ENCODE data around the gene ANKRD63. TPM values are rescaled to one million over a fixed set of nuclear protein-coding genes. Genes with fewer than 3 reads are reported as not detected.

The ANKRD63 gene
- total RNA-seq, 1 experiment from 2014 or later: 2.5 TPM

DNA sequence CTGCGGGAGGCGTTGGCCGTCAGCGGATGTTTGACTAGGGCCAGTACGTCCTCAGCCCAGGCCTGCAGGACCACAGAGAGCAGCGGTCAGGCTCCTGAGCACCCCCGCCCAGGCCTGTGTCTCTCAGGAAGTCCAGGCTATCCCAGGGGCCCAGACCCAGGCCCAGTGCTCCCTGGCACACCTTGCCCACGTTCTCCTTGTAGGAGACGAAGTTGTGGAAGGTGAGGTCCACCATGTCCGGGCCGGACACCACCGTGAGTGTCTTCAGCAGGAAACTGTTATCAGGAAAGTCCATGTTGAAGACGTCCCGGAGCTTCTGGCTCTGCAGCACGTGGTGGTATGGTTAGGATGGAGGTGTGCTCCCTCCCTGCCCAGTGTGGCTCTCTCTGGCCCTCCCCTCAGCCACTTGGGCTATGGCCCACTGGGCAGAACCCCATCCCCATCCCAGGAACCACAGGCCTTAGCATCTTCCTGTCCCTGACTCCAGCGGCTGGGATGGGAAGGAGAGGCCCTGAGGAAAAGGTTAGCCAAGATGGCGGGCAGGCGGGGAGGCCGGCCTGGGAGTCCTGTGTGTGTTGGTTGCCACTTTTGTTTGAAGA, 19.5 kb upstream of the ANKRD63 start:
- POLR2A ChIA-PET (ENCODE audit: low non-redundant PET): no interaction called here
- Histone ChIP-seq H3K27ac (ENCODE audit: low read depth, low read length, poor library complexity, severe bottlenecking) (no peak overlapping the region), H3K4me3 (ENCODE audit: low read depth, low read length, poor library complexity, severe bottlenecking) (no peak overlapping the region), H3K4me1 (ENCODE audit: insufficient read depth, low read length, poor library complexity, severe bottlenecking) (no peaks in the 10 kb centered on the region), H3K9me3 (ENCODE audit: low read depth, low read length, poor library complexity, severe bottlenecking) (no peaks in the 10 kb centered on the region), H3K36me3 (ENCODE audit: insufficient read depth, low read length, poor library complexity, severe bottlenecking) (no peaks in the 10 kb centered on the region), H3K27me3 (replicated peaks; ENCODE audit: insufficient read depth, low read depth, low read length, poor library complexity) (no peaks in the 10 kb centered on the region)
- TF ChIP-seq CTCF (conservative IDR thresholded peaks at IDR 0.05; ENCODE audit: low read depth, low read length) (no peak), EZH2 (IDR thresholded peaks at IDR 0.05; ENCODE audit: borderline replicate concordance, low read depth, low read length, poor library complexity, severe bottlenecking) (no peak)
- no peak for DNase-seq (ENCODE audit: low spot score)
- intact Hi-C loops (cut with micrococcal nuclease; ENCODE audit: unreplicated experiment): no loop called here
- no TSS peak for BruUV-seq (replicated peaks)
- CTCF ChIA-PET: no interaction called here

DNA sequence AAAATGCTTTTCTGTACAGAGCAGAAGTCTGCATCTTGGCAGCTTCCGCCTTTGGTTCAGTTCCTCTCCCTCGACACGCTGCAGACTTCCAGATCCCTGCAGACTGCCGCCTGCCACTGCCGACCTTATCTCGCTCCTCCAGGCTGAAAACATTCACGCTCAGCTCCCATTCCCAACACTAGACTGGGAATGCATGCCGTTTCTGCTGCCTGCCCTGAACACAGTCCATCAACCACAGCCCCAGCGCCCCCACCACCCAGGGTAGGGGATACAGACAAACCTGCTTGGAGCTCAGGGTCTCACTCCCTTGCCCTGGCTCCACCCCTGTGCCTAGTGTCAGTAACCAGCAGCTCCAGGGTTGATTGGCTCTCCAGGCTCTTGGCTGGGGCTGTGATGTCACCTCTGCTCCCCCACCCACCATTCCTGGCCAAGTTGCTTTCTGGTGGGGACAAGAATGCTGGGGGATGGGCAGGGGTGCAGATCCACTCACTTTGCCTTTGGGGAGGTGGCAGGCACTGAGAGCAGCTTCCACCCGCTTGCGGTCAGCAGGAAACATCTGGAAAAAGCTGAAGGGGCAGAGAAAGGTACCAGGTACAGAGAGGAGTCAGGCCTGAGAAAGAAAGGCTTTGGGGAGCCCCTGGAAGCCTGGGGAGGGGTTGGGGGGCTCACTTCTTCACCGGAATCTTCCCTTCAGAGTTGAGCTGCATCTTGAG, 18.8 kb upstream of the ANKRD63 start:
- ChIA-PET POLR2A (ENCODE audit: low non-redundant PET) (no interaction called here), CTCF (interaction anchor here (0.7 kb wide), 1 partner anchor 16 kb away, joined by 3 read pairs; no protein-coding TSS in a partner anchor)
- intact Hi-C loops (cut with micrococcal nuclease; ENCODE audit: unreplicated experiment): no loop called here
- no peak for DNase-seq (ENCODE audit: low spot score)
- Histone ChIP-seq H3K36me3 (ENCODE audit: insufficient read depth, low read length, poor library complexity, severe bottlenecking) (no peaks in the 10 kb centered on the region), H3K4me3 (ENCODE audit: low read depth, low read length, poor library complexity, severe bottlenecking) (no peak overlapping the region), H3K4me1 (ENCODE audit: insufficient read depth, low read length, poor library complexity, severe bottlenecking) (no peaks in the 10 kb centered on the region), H3K27ac (ENCODE audit: low read depth, low read length, poor library complexity, severe bottlenecking) (no peak overlapping the region), H3K9me3 (ENCODE audit: low read depth, low read length, poor library complexity, severe bottlenecking) (no peaks in the 10 kb centered on the region), H3K27me3 (replicated peaks; ENCODE audit: insufficient read depth, low read depth, low read length, poor library complexity) (no peaks in the 10 kb centered on the region)
- TF ChIP-seq CTCF (conservative IDR thresholded peaks at IDR 0.05; ENCODE audit: low read depth, low read length) (no peak), EZH2 (IDR thresholded peaks at IDR 0.05; ENCODE audit: borderline replicate concordance, low read depth, low read length, poor library complexity, severe bottlenecking) (no peak)
- no TSS peak for BruUV-seq (replicated peaks)

DNA sequence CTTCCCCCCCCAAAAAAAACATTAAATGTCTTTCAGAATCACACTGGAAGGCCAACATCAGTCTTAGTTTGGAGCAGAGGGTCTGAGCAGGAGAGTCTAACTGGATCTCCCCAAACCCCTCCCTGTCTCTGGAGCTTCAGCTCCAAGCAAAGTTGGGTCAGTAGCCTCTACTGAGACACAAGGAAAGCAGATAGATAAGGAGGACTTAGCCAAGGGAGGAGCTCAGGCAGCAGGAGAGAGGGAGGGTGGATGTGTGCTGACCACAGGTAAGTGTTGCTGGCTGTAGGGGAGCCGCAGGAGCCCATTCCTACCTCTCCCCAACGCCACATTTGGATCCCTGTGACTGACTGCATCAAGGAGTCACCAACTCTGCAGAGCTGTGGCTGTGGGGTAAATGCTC, 17.9 kb upstream of the ANKRD63 start:
- H3K4me1 ChIP-seq (ENCODE audit: insufficient read depth, low read length, poor library complexity, severe bottlenecking): no peaks in the 10 kb centered on the region
- no peak for DNase-seq (ENCODE audit: low spot score)
- H3K9me3 ChIP-seq (ENCODE audit: low read depth, low read length, poor library complexity, severe bottlenecking): no peaks in the 10 kb centered on the region
- no peaks in the 10 kb centered on the region for H3K27me3 ChIP-seq (replicated peaks; ENCODE audit: insufficient read depth, low read depth, low read length, poor library complexity)
- no peak overlapping the region for H3K27ac ChIP-seq (ENCODE audit: low read depth, low read length, poor library complexity, severe bottlenecking)
- H3K4me3 ChIP-seq (ENCODE audit: low read depth, low read length, poor library complexity, severe bottlenecking): no peak overlapping the region
- CTCF ChIA-PET: interaction anchor here (0.7 kb wide), 1 partner anchor 15 kb away, joined by 3 read pairs; no protein-coding TSS in a partner anchor
- intact Hi-C loops (cut with micrococcal nuclease; ENCODE audit: unreplicated experiment): no loop called here
- H3K36me3 ChIP-seq (ENCODE audit: insufficient read depth, low read length, poor library complexity, severe bottlenecking): no peaks in the 10 kb centered on the region
- BruUV-seq (replicated peaks): no TSS peak
- POLR2A ChIA-PET (ENCODE audit: low non-redundant PET): no interaction called here
- TF ChIP-seq CTCF (conservative IDR thresholded peaks at IDR 0.05; ENCODE audit: low read depth, low read length) (no peak), EZH2 (IDR thresholded peaks at IDR 0.05; ENCODE audit: borderline replicate concordance, low read depth, low read length, poor library complexity, severe bottlenecking) (no peak)

Measured in A673 (cell line).